ENCODE data around the gene DIP2B.

DNA sequence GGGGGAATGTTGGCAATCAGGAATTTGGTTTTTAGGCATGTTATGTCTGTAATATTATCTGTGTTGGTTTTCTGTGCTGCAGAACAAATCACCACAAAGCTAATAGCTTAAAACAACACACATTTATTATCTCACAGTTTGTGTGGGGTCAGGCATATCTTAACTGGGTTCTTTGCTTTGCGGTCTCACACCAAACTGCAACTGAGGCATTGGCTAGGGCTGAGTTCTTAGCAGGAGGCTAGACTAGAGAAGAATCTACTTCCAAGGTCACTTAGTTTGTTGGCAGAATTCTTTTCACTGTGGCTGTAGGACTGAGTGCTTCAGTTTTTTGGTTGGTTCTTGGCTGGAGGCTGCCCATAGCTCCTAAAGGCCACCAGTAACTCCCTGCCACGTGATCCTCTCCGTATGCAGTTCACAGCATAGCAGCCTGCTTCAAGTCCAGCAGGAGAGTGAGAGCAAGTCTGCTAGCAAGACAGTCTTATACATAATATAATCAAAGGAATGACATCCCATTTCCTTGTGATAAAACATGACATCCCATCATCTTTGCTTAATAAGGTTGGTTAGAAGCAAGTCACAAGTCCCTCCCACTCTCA is 280.7 kb downstream of the DIP2B start:
- TF ChIP-seq POLR2A (IDR thresholded peaks at IDR 0.05) = no peak
- no peak for TF ChIP-seq CTCF (IDR thresholded peaks at IDR 0.05)
- TF ChIP-seq EP300 (IDR thresholded peaks at IDR 0.05) = no peak
